Uterus (tissue), 4 donors: Measurements from ENCODE around the gene SIRT2. TPM values are rescaled to one million over a fixed set of nuclear protein-coding genes. Genes with fewer than 3 reads are reported as not detected.
"Not testable (repeated sequence)": the region's sequence is repeated elsewhere in the genome, so short reads cannot be mapped to it uniquely, and the experiment has no call there.

Experiments used
- DNase-seq, 2 donors: peaks; one replicate each; pipeline ENCODE4 v3.0.0-alpha.2; 2019 to 2020
- H3K27ac ChIP-seq, 2 donors: fragments of 200-600 bp; sonication (generic); 1 replicate in 1 of 2; 2 replicates in 1 of 2; pipeline ENCODE4 v1.5.1; 2016 to 2018
- H3K27me3 ChIP-seq, 2 donors: fragments of 200-600 bp; sonication (generic); one replicate each; pipeline ENCODE4 v1.5.1; 2018 to 2019; ENCODE audit warnings: control low read depth in 1 of 2
- H3K36me3 ChIP-seq, 2 donors: fragments of 200-600 bp; sonication (generic); one replicate each; pipeline ENCODE4 v1.5.1; 2019; ENCODE audit warnings: control low read depth in 1 of 2
- H3K4me1 ChIP-seq, 2 donors: fragments of 200-600 bp; sonication (generic); one replicate each; pipeline ENCODE4 v1.5.1; 2018 to 2019; ENCODE audit warnings: control low read depth in 1 of 2
- H3K4me3 ChIP-seq, 2 donors: fragments of 200-600 bp; sonication (generic); 1 replicate in 1 of 2; 2 replicates in 1 of 2; pipeline ENCODE4 v1.5.1; 2018 to 2019; ENCODE audit warnings: mild to moderate bottlenecking in 1 of 2
- H3K9me3 ChIP-seq, 2 donors: fragments of 200-600 bp; sonication (generic); one replicate each; pipeline ENCODE4 v1.5.1; 2019; ENCODE audit warnings: control low read depth in 1 of 2
- CTCF ChIP-seq, 4 experiments: fragments of 200-600 bp in 2 of 4; fragments of 450-650 bp in 2 of 4; sonication (generic) in 2 of 4; IDR thresholded peaks; one replicate each; pipeline ENCODE4 v1.5.1; 2016 to 2019; ENCODE audit warnings: antibody characterized with exemption in 4 of 4, mild to moderate bottlenecking in 2 of 4, moderate library complexity in 1 of 4
- POLR2A ChIP-seq, 2 donors: fragments of 450-650 bp; IDR thresholded peaks; one replicate each; pipeline ENCODE4 v1.6.1; 2016; ENCODE audit warnings: antibody characterized with exemption in 2 of 2, mild to moderate bottlenecking in 1 of 2, moderate library complexity in 1 of 2
- intact Hi-C: fragments of 100-400 bp; cut with DNase I; formaldehyde crosslinking; loops from one replicate; pipeline ENCODE4 v1.15.1; 2023; ENCODE audit warnings: low total_unique reads
- total RNA-seq, 4 donors: library from RNA; depleted of rRNA in 3 of 4; stranded (reverse); fragments of >200 nt in 3 of 4; gene quantifications; one replicate each; pipeline versions ENCODE4 v1.1.0 to v1.2.4, GENCODE V29; 2014 to 2023
- donor health status: DM: yes; HTN: yes; CAD: no.

The SIRT2 gene
- total RNA-seq, 4 donors from 2014 or later: 46.0 to 171 (median 80.2) TPM

- Histone ChIP-seq H3K4me3 (no peak overlapping the region), H3K36me3 (no peaks in the 10 kb centered on the region), H3K4me1 (no peaks in the 10 kb centered on the region), H3K27ac (no peak overlapping the region), H3K27me3 (no peaks in the 10 kb centered on the region), H3K9me3 (no peaks in the 10 kb centered on the region)
- no peak for TF ChIP-seq CTCF (IDR thresholded peaks at IDR 0.05)
- no peak for TF ChIP-seq POLR2A (IDR thresholded peaks at IDR 0.05)
- intact Hi-C loops: no loop called here
- no peak for DNase-seq
Measured at GRCh38 chr19:38942471-38943181, 43.2 kb upstream of the SIRT2 start.

- Histone ChIP-seq H3K27me3 (no peaks in the 10 kb centered on the region), H3K36me3 (no peaks in the 10 kb centered on the region), H3K9me3 (no peaks in the 10 kb centered on the region), H3K27ac (no peak overlapping the region), H3K4me3 (no peak overlapping the region), H3K4me1 (no peaks in the 10 kb centered on the region)
- intact Hi-C loops: no loop called here
- DNase-seq: no peak
- TF ChIP-seq CTCF (IDR thresholded peaks at IDR 0.05) (no peak), POLR2A (IDR thresholded peaks at IDR 0.05) (no peak)
Measured at GRCh38 chr19:38941979-38942378, 42.6 kb upstream of the SIRT2 start.

GRCh38 chr19:38941466-38941865 is 42.0 kb upstream of the SIRT2 start:
- not testable (repeated sequence) for H3K4me3 ChIP-seq, DNase-seq

GRCh38 chr19:38939957-38940356 is 40.5 kb upstream of the SIRT2 start:
- Histone ChIP-seq H3K4me3 (no peak overlapping the region), H3K9me3 (no peaks in the 10 kb centered on the region), H3K36me3 (no peaks in the 10 kb centered on the region), H3K27me3 (no peaks in the 10 kb centered on the region), H3K4me1 (no peaks in the 10 kb centered on the region), H3K27ac (no peak overlapping the region)
- no peak for DNase-seq
- intact Hi-C loops: no loop called here
- TF ChIP-seq CTCF (IDR thresholded peaks at IDR 0.05) (no peak), POLR2A (IDR thresholded peaks at IDR 0.05) (no peak)

More at GRCh38 chr19:38941466-38941865, 42.0 kb upstream of the SIRT2 start:
- H3K36me3 ChIP-seq, H3K27me3 ChIP-seq, H3K9me3 ChIP-seq, intact Hi-C loops, H3K4me1 ChIP-seq, H3K27ac ChIP-seq: not testable (repeated sequence)

GRCh38 chr19:38933544-38933943 is 34.1 kb upstream of the SIRT2 start:
- Histone ChIP-seq H3K27ac (no peak overlapping the region), H3K9me3 (no peaks in the 10 kb centered on the region), H3K27me3 (no peaks in the 10 kb centered on the region), H3K4me1 (peaks cover 0 to 7% of the 10 kb centered on the region in 2 donors), H3K36me3 (no peaks in the 10 kb centered on the region), H3K4me3 (no peak overlapping the region)
- intact Hi-C loops: no loop called here
- DNase-seq: no peak
- TF ChIP-seq CTCF (IDR thresholded peaks at IDR 0.05): no peak
- no peak for TF ChIP-seq POLR2A (IDR thresholded peaks at IDR 0.05)
